Activated effector memory CD4-positive, alpha-beta T cell treated with Interleukin-2 at 50 U/mL for 16 hours (primary cell): Measurements from ENCODE around the gene ACER3.

Source experiments
- DNase-seq: peaks from one replicate; pipeline ENCODE4 v3.0.0-alpha.2; 2020

The ACER3 gene

DNA sequence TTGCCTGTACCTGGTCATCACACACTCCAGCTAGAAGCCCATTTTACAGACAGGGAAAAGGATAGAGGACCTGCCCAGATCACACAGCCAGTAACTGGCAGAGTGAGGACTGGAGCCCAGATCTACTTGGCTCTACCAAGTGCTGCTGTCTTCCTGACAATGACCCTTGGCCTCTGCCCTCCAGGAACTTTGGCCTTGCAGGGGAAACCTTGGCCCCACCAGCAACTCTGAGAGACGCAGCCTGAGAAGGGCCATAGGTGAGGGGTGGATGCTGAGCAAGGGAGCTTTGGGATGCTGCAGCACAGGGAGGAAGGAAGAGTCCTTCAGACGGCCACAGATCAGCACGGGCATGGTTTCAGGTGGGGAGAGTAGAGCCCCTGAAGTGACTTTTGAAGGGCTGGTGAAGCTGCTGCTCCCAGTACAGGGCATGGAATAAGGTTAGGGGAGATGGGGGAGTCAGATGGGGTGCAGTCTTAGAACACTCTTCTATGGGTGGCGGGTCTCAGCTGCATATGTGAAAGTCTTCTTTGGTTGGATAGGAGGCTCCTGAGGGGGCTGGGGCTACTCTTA lies 204.0 kb downstream of the ACER3 start:
- DNase-seq: no peak

DNA sequence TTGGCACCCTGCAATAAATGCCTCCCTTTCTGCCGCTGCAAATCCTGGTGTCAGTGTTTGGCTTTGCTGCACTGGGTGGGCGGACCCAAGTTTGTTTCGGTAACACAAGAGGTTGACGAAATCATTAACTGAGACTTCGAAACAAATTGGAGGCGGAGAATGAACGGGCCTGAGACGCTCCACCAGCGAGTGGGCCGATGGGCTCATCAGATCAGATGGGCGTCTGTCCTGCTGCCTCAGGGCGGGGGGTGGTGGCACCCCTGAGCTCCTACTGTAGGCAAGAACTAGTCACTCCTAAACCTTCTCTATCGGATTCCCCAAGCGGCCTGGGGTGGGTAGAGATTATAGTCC lies 205.1 kb downstream of the ACER3 start:
- DNase-seq: no peak

DNA sequence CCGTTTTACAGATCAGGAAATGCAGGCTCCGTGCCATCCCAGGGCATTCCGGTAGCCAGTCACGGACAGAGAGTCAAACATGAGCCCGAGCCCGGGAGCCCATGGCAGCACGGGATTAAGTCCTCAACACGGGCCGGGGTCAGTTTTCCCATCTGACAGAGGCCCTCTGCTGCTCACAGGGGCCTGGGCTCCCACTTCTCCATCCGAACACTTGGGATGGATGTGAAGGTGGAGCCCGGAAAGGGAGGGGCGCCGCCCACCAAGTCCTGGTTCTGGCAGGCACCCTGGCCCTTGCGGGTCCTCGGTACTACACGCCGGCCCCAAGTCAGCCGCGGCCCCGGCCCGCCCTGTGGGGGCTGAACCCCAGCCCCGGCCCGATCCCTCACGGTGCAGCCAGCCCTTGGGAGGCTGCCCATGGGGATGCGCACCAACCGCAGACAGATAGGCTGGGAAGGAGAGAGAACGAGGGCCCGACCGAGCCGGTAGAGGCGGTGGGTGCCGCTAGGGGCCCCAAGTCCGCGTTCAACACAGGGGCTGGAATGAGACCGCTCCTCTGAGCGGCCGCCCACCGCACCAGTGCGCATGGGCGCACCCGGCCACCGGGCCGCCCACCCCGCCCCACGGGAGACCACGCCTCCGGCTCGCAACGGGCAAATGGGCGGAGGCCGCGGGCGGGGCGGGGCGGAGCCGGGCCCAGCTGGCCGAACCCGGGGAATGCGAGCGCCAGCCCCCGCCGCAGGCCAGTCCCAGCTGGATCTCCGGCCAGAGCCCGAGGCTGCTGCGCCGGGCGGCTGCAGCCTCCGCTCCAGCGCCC lies 205.7 kb downstream of the ACER3 start, which contains the start of gene CAPN5:
CAPN5 (plus strand) TSS at position 743 of the 814 bp plus-strand sequence. CDS start 17,916 bp downstream, outside the sequence.
- peak; percentile 75 for DNase-seq

DNA sequence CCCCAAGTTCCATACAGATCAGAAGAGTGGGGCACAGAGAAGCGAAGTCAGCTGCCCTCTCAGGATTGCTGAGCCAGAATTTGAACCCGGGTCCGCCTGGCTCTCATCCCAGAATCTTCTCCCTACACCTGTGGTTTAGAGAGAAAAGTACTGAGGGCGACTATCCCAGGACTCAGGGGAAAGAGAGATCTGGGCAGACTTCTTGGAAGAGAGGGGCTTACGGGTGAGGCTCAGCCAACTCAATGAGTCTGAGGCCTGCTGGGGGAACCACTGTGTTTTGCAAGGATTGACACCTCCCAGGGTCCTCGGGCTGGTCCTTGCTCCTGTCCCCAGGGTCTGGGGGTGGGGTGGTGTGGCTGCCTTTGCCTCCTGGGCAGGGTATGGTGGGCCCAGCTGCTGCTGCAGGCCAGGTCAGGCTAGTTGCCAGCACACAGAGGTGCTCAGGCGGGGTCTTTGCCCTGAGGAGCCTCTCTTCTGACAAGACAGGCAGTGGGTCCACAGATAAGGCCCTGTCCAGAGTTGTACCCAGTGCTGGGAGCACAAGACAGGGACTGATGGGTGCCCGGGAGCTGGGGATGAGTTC lies 207.2 kb downstream of the ACER3 start:
- no peak for DNase-seq

DNA sequence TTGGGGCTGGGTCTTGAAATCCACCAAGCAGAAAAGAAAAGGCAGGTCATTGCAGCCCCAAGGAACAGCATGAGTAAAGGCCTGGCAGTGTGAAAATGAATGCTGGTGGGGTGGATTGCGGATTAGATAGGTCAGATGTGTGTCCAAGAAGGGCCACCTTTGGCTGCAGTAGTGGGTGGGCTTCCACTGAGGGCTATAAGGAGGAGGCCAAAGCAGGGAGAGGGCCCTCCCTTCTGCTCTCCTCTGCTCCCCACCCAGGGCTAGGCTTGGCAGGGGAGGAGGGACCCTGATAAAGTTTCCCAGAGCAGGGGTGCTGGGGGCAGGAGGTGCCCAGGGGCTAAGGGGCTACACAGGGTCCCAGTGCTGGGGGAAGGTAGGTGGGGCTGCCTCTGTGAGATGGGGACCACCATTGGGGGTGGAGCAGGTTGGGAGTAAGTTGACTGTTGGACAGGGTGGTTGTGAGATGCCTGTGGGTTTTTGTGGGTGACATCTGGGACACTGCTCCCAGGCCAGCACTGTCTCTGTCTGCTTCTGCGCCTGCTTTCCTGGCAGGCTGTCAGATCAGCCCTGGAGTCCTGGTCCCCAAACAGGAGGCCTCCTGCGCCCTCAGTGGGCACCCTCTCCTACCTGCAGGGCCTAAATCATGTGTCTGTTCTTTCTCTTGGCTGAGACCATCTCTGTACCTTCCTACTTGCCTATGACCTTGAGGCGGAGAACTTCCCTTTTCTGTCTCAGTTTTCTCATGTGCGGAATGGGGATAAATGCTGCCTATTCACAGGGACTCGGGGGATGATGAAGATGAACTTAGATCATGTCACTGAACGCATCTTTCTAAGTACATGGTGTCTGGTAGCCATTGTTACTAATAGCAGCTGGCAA lies 208.0 kb downstream of the ACER3 start:
- no peak for DNase-seq

DNA sequence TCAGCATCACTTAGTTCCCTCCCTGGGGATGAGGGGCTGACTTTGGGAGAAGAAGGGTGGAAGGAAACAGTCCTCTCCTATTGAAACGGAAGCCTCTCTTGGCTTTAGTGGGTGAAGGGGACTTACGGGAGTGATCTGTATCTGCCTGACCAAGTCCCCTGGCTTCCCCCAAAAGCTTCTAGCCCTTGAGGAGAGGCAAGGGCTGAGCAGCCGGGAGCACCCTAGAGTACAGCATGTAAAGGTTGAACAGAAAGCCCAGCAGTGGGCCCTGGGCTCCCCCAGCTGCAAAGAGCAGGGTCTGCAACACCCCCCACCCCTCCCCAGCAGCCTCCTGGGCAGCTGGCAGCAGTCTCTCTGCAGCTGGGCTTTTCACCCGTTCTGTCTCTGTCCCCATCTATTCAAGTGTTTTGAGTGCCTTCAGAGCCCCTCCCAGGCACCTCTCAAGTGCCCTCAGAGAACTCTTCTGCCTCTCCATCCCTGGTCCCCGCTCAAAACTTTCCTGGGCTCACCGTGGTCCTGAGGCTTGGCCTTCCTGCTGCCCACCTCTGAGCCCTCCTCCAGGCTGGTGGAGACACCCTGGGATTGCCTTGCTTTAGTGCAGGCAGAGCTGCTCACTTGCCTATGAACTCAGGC lies 208.7 kb downstream of the ACER3 start:
- DNase-seq: no peak

DNA sequence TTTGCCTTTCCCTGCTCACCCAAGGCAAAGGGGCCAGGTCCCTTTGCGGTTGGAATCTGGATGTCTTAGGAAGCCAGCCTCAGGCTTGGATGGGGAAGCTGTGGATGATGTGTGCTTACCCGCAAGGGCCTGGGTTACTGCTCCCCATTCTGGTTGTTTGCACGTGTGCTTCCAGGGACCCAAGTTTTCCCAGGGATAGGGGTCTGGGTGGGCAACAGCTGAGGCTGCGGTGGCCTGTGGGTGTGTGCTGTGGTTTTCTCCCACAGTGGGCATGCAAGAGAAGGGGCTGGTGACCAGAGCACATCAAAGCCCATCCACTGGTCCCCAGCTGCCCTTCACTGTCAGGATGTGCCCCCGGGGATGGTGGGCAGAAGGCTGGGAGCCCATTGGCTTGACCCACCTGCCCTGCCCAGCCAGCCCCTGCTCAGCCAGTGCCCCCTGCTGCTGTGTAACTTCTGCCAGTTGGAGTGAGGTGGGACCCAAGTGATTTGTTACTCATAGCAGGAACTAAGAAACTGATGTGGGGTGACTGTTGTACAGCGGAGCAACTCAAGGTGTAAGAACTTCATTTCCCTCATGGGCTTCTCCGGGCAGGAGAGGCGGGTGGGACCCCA lies 209.4 kb downstream of the ACER3 start:
- DNase-seq: no peak

DNA sequence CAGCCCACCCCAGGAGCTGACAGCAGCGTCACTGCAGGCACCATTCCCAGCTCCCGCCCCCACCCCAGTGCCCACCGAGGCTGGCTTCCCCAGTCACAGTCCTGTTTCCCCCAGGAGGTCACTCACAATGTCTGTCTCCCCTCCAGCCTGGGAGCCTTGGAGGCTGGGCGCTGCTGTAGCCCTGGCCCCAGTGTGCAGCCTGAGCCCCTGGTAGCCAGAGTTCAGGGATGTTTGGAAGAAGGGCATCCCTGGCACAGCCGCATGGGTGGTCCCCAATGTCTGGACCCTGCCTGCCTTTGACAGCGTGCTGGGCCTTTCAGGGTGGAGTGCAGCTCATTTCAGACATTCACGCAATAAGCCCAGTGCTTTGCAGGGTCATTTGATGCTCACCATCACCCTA lies 210.4 kb downstream of the ACER3 start:
- DNase-seq: no peak

DNA sequence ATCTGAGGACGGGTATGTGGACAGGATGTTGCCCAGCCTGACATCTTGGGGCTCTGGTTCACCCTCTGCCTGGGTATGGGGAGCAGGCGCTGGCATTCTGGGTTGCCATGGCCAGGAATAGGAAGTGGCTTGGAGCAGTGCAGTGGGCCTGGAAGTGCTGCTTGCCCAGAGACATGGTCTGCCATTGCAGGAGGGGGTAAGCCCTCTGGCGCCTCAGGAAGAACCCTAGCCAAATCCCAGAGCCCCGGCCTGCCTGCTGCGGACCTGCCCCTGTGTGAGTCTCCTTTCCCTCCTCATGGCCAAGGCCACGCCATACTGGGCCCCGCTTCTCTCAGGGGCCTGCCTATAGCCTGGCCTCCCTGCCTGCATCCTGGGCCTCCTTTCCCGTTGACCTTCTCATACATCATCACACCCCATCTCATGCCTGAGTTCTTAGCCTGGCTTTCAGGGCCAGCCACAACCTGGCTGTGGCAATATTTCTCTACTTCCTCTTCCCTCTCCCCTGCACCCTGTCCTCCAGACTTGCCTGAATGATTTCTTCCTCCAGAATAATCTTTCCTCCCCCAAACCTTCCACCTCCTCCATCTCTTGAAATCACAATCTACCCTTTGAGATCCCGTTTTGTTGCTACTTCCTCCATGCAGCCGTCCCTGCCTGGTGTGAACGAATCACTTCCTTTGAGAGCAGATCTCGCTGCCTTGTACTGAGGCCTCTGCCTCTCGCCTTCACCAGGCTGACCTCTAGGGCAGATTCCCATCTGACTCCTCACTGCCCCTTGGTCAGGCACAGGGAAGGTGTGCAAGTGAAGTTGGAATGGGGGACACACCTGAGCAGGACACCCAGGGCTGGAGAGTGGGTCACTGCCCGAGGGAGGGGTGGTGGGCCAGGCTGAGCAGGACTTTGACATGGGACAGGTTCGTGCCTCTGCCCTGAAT lies 211.2 kb downstream of the ACER3 start:
- no peak for DNase-seq

DNA sequence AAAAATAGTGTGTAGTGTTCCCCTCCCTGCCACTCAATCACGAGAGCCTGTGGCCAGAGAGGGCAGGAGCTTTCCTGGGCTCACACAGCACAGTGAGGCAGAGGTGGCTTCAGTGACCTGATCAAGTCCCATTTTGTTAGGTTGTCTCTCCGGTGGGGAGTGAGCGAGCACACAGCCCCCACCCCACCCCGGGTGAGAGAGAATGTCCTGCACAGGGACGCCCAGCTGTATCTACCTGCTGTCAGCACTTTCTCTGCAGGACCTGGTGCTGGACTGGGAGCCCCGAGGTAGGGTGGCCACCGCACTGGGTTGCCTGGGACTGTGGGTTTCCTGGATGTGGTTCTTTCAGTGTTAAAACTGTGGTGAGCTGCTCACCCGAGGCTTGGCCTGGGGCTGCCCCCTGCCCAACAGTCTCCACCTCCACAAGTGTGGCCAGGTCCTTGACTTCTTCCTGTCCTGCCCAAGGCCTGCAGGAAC lies 212.2 kb downstream of the ACER3 start:
- no peak for DNase-seq

DNA sequence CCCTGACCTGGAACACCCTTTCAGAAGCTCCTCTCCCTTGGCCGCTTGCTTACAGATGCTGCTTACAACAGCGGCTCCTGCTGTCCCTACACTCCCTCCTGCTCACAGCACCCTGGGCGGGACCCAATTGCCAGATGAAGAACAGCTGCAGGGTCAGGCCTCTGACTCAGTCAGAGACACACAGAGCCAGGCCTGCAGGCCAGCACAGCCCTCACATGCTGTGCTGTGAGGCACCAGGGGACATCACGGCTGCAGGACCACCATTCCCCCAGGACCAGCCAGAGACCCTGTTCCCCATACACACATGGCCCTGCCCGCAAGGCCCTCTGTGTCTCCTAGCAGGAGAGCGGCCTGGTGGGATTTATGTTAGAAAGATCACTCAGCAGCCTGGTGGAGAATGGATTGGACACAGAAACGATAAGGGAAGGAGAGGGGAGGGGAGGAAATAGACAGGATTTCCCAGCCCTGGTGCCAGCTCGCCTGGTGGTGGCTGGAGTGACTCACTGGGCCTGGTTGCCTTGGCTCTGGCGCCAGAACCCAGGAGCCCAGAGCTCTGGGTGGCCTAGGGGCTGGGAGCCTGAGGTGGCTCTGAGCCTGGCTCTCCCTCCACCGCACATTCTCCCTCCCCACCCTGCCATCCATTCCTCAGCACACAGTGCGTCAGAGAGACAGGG lies 212.7 kb downstream of the ACER3 start:
- DNase-seq: no peak

DNA sequence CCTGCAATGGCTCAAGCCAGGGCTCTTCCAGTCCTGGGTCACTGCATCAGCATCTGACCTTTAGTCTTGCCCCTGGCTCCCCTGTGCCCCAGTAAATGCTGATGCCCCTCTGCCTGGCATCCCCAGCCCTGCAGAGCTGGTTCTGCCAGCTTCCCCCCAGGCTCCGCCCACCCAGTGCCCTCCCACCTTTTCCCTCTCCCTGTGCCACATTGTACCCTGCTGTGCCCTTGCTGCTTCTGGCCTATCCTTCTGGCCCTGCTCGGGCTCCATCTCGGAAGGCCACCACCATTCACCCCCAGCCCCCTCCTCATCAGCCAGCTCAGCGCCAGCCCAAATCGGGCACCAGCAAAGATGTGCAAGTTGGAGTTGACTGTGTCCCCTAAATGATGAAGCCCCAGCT lies 213.5 kb downstream of the ACER3 start:
- DNase-seq: no peak

DNA sequence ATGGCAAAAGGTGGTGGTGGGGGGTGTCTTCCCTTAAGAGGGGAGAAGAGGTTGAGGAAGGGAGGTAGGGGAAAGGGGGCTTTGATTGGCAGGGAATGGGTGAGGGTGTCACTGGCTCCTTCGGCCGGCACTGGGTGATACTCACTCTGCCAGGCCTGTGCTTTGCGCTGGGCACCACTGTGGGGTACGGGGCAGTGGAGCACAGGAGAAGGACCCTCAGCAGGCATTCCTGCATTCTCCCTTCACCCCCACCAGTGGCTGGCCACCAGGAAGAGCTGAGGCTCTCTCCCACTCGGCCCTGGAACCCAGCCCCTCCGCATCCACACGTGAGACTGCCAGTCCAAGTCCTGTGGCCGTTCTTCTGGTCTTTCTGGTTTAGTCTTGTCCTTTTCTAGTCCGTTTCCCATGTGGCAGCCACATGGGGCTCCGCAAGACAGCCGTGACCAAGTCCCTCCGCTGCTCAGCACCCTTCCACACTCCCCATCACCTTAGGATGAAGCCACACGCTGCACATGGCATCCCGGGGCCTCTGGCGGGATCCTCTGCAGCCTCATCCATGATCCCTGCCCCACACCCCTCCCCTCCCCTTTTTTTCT lies 214.0 kb downstream of the ACER3 start:
- no peak for DNase-seq

DNA sequence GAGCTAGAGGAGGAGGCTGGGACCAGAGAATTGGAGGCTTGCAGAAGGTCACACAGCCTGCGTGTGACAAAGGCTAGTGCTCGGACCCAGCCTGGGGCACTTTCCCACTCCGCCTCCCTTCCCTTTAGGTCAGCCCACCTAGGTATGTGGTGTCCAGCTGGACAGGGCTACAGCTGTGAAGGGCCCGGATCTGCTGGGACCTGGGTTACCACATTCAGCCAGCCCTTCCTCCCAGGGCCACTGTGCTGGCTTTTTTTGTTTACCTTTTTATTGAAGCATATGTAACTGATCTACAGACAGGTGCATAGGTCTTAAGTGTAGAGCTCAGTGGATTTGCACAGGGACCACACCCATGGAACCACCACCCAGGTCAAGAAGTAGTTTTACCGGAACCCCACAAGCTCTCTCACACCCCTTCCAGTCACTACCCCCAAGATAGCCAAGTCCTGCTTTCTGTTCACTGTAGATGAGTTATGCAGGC lies 214.7 kb downstream of the ACER3 start:
- DNase-seq: no peak
